Measurements from ENCODE around the gene ZBTB5. TPM values are rescaled to one million over a fixed set of nuclear protein-coding genes. Genes with fewer than 3 reads are reported as not detected.
"Not testable (repeated sequence)": the region's sequence is repeated elsewhere in the genome, so short reads cannot be mapped to it uniquely, and the experiment has no call there.

ZBTB5 gene
- 5.1 TPM for total RNA-seq
- long read RNA-seq, partial matches to known transcripts: 0 of 1 reads
- long read RNA-seq, other reads (novel, unspliced or antisense): 1 of 1 reads

- peak; percentile 95 for ATAC-seq
- peak; percentile 99 for DNase-seq (ENCODE audit: missing footprints)
- intact Hi-C loops (cut with DNase I): loop anchor here (2.0 to 5.0 kb wide), 2 partner anchors 19 to 43 kb away; partner anchors contain the start of genes GRHPR and POLR1E
Measured at GRCh38 chr9:37465249-37466036, at the start of gene ZBTB5. Gene ZBTB5 (minus strand): TSS chr9:37465450. CDS start chr9:37442551, 22,899 bp downstream.

GRCh38 chr9:37514999-37515398 is 49.7 kb upstream of the ZBTB5 start:
- intact Hi-C loops (cut with DNase I): no loop called here
- DNase-seq (ENCODE audit: missing footprints) (no peak), ATAC-seq (no peak)

- intact Hi-C loops (cut with DNase I); ATAC-seq; DNase-seq (ENCODE audit: missing footprints): not testable (repeated sequence)
Measured at GRCh38 chr9:37514415-37514814, 49.2 kb upstream of the ZBTB5 start.

GRCh38 chr9:37512437-37512836 is 47.2 kb upstream of the ZBTB5 start:
- no peak for ATAC-seq
- intact Hi-C loops (cut with DNase I): no loop called here

GRCh38 chr9:37511016-37512010 is 46.1 kb upstream of the ZBTB5 start:
- DNase-seq (ENCODE audit: missing footprints) (no peak), ATAC-seq (peak; percentile 26)
- intact Hi-C loops (cut with DNase I): no loop called here

More at GRCh38 chr9:37512437-37512836, 47.2 kb upstream of the ZBTB5 start:
- DNase-seq (ENCODE audit: missing footprints): no peak

GRCh38 chr9:37510053-37510452 is 44.8 kb upstream of the ZBTB5 start:
- DNase-seq (ENCODE audit: missing footprints); intact Hi-C loops (cut with DNase I); ATAC-seq: not testable (repeated sequence)

GRCh38 chr9:37509536-37509935 is 44.3 kb upstream of the ZBTB5 start:
- DNase-seq (ENCODE audit: missing footprints) (no peak), ATAC-seq (no peak)
- intact Hi-C loops (cut with DNase I): no loop called here

GRCh38 chr9:37508834-37509206 is 43.6 kb upstream of the ZBTB5 start:
- no peak for ATAC-seq
- DNase-seq (ENCODE audit: missing footprints): no peak
- intact Hi-C loops (cut with DNase I): no loop called here

GRCh38 chr9:37508135-37508833 is 43.0 kb upstream of the ZBTB5 start:
- DNase-seq (ENCODE audit: missing footprints): no peak
- no peak for ATAC-seq
- intact Hi-C loops (cut with DNase I): no loop called here

- intact Hi-C loops (cut with DNase I): no loop called here
- DNase-seq (ENCODE audit: missing footprints): no peak
- no peak for ATAC-seq
Measured at GRCh38 chr9:37507566-37508134, 42.4 kb upstream of the ZBTB5 start.

- no peak for ATAC-seq
- no peak for DNase-seq (ENCODE audit: missing footprints)
- intact Hi-C loops (cut with DNase I): no loop called here
Measured at GRCh38 chr9:37504605-37505004, 39.4 kb upstream of the ZBTB5 start.

- DNase-seq (ENCODE audit: missing footprints) (no peak), ATAC-seq (peak; percentile 43)
- intact Hi-C loops (cut with DNase I): no loop called here
Measured at GRCh38 chr9:37503736-37504135, 38.5 kb upstream of the ZBTB5 start.

- DNase-seq (ENCODE audit: missing footprints) (no peak), ATAC-seq (no peak)
- intact Hi-C loops (cut with DNase I): no loop called here
Measured at GRCh38 chr9:37501957-37502596, 36.8 kb upstream of the ZBTB5 start.

GRCh38 chr9:37499297-37499696 is 34.0 kb upstream of the ZBTB5 start:
- no peak for DNase-seq (ENCODE audit: missing footprints)
- intact Hi-C loops (cut with DNase I): no loop called here
- ATAC-seq: no peak

- intact Hi-C loops (cut with DNase I): no loop called here
- ATAC-seq (no peak), DNase-seq (ENCODE audit: missing footprints) (no peak)
Measured at GRCh38 chr9:37498457-37498856, 33.2 kb upstream of the ZBTB5 start.

GRCh38 chr9:37497320-37497719 is 32.1 kb upstream of the ZBTB5 start:
- intact Hi-C loops (cut with DNase I): no loop called here
- DNase-seq (ENCODE audit: missing footprints) (no peak), ATAC-seq (no peak)

- no peak for ATAC-seq
- intact Hi-C loops (cut with DNase I): no loop called here
Measured at GRCh38 chr9:37496020-37496419, 30.8 kb upstream of the ZBTB5 start.

GRCh38 chr9:37495571-37495970 is 30.3 kb upstream of the ZBTB5 start:
- no peak for ATAC-seq
- no peak for DNase-seq (ENCODE audit: missing footprints)
- intact Hi-C loops (cut with DNase I): no loop called here

More at GRCh38 chr9:37496020-37496419, 30.8 kb upstream of the ZBTB5 start:
- DNase-seq (ENCODE audit: missing footprints): no peak

All from Right ventricle myocardium inferior (tissue), 1 donor.